GM21367 (cell line): Measurements from ENCODE around the gene NKAIN1.
A peak's percentile ranks its signal among the peaks of the same experiment; 100 is the strongest.
"Not testable (repeated sequence)": the region's sequence is repeated elsewhere in the genome, so short reads cannot be mapped to it uniquely, and the experiment has no call there.

Experiments used
- ATAC-seq: cut with Tn5 transposase; IDR thresholded peaks from one replicate; pipeline ENCODE4 v1.9.1; 2021; ENCODE audit not compliant: unreplicated experiment

NKAIN1 gene

DNA sequence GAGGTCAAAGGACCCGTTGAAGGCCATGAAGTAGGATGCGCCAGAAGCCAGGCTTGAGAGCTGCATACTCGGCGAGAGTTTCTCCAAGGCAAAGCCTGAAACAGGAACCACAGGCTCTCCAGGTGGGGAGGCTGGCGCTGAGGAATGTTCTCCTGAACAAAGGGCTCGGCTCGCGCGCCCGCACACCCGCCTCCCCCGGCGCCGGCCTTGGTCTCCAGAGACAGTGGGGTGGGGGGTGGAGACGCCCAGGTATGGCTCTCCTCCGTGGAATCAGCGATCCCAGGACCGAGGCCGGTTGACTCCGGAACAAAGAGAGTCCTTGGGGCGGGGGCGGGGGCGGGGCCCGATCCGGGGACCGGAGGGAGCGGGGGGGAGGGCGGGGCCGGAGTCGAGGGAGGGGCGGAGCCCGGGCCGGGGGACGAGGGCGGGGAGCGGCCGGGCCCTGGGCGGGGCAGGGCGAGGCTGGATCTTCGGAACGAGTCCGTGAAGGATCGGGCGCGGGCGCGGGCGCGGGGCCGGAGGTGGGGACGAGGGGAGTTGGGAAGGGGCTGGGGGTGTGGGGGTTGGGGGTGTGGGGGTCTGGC lies 85.0 kb downstream of the NKAIN1 start:
- peak; percentile 9 for ATAC-seq

DNA sequence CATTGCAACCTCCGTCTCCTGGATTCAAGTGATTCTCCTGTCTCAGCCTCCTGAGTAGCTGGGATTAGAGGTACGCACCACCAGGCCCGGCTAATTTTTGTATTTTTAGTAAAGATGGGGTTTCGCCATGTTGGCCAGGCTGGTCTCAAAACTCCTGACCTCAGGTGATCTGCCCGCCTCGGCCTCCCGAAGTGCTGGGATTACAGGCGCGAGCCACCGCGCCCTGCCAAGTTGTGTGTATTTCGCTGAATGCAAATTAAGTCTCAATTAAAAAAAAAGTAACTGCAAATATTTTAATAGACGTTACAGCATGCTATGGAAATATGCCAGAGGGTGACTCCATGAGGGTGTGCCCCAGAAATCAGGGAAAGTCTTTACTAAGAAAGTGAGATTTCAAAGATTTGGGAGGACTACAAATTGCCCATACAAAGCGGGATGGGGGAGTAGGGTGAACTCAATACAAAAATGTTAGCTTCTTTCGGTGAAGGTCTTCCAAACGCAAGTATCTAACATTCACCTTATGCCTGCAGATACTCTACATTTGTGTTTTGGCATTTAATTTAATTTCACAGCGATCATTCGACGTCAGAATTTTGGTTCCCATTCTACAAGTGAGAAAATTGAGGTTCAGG lies 85.6 kb downstream of the NKAIN1 start:
- no peak for ATAC-seq

- no peak for ATAC-seq
Measured at GRCh38 chr1:31153423-31153822, 86.3 kb downstream of the NKAIN1 start.

DNA sequence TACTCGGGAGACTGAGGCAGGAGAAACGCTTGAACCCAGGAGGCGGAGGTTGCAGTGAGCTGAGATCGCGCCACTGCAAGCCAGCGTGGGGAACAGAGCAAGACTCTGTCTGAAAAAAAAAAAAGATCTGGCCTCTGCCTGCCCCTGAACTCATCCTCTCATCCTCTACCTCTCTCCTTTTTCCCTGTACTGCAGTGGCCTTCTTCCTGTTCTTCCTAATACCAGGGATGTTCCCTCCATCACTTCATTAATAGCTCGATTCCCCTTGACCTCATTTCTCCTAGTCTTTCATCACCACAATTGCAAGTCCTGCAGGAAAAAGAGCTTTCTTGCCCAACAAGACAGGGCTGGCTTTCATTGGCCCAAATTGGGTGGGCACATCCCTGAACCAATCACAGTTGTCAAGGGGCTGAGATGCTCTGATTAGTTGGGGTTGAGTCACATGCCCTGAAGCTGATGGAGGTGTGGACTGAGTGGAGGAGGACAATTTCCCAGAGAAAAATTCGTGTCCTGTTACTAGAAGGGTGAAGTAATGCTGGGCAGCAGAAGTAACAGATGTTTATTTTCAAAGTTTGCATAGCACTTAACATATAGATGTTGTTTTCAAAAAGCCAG lies 87.4 kb downstream of the NKAIN1 start:
- no peak for ATAC-seq

DNA sequence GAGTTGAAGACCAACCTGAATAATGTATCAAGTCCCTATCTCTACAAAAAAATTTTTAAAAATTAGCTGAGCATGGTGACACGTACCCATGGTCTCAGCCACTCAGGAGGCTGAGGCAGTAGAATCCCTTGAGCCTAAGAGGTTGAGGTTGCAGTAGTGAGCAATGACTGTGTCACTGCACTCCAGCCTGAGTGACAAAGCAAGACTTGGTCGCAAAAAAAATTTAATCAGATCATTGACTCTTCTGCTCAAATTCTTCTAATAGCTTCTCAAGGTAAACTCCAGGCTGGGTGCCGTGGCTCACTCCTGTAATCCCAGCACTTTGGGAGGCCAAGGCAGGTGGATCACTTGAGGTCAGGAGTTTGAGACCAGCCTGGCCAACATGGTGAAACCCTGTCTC lies 88.3 kb downstream of the NKAIN1 start:
- ATAC-seq, result no peak

DNA sequence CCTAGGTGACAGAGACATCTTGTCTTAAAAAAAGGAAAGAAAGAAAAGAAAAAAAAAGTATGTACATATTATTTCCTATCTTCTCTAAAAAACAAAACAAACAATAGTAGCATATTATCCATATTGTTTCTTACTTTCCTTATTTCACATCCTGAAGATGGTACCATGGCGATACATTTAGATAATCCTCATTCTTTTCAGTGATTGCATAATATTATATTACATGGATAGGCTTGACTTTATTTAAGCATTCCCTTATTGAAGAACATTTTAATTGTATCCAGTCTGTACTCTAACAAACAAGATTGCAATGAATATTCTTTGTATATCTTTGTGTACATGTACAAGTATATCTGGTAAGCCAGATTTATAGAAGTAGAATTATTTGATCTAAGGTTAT lies 91.3 kb downstream of the NKAIN1 start:
- no peak for ATAC-seq

DNA sequence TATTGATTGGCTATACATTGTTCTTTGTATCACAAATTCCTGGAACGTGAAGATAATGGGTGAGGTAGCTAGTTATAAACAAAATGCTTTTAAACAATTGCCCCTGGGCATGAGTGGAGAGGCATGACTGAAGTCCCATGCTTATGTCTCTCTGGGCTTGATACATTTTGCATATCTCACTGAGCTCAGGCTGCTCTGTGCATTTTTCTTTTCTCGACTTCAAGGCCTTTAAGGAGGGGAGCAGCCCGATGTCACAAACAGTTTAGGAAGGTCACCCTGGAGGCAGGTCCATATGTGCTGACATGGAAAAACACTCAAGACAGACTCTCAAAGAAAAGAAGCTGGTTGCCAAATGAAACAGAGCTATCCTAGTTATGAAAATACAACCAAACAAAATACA lies 94.0 kb downstream of the NKAIN1 start:
- ATAC-seq, result no peak

GRCh38 chr1:31144442-31144841 lies 95.2 kb downstream of the NKAIN1 start:
- ATAC-seq, result no peak

DNA sequence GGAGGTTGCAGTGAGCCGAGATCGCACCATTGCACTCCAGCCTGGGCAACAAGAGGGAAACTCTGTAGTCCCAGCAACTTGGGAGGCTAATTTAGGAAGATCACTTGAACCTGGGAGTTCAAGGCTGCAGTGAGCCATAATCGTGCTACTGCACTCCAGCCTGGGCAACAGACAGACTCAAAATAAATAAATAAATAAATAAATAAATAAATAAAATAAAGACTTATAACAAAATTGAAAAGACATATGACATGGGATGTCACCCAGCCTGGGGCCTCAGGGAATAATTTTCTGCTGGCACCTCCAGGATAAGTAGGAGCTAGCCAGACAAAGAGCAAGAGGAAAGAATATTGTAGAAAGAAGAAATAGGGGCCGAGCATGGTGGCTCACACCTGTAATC lies 96.2 kb downstream of the NKAIN1 start:
- no peak for ATAC-seq

- no peak for ATAC-seq
Measured at GRCh38 chr1:31142406-31142805, 97.3 kb downstream of the NKAIN1 start.

GRCh38 chr1:31140299-31140698 lies 99.4 kb downstream of the NKAIN1 start:
- no peak for ATAC-seq

DNA sequence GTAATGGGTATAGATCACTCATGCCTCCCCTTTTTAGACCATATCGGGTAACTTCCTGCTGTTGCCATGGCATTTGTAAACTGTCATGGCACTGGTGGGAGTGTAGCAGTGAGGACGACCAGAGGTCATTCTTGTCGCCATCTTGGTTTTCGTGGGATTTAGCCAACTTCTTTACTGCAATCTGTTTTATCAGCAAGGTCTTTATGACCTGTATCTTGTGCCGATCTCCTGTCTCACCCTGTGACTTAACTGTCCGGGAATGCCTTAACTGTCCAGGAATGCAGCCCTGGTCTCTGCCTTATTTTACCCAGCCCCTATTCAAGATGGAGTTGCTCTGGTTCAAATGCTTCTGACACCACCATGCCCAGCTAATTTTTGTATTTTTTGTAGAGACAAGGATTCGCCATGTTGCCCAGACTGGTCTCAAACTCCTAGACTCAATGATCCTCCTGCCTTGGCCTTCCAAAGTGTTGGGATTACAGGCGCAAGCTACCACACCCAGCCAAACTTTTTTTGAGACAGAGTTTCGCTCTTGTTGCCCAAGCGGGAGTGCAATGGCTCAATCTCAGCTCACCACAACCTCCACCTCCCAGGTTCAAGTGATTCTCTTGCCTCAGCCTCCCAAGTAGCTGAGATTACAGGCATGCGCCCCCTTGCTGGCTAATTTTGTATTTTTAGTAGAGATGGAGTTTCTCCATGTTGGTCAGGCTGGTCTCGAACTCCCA lies 100.7 kb downstream of the NKAIN1 start:
- ATAC-seq, result not testable (repeated sequence)

GRCh38 chr1:31137873-31138272 lies 101.8 kb downstream of the NKAIN1 start:
- not testable (repeated sequence) for ATAC-seq

GRCh38 chr1:31135973-31136600 lies 103.6 kb downstream of the NKAIN1 start:
- no peak for ATAC-seq

- ATAC-seq, result no peak
Measured at GRCh38 chr1:31133368-31133767, 106.3 kb downstream of the NKAIN1 start.
